ENCODE results near the gene MRPL2.
"Not testable (repeated sequence)": the region's sequence is repeated elsewhere in the genome, so short reads cannot be mapped to it uniquely, and the experiment has no call there.

Gene MRPL2

GRCh38 chr6:43053545-43054205 lies 5.6 kb downstream of the MRPL2 start, which contains the start of gene CUL7:
CUL7 (minus strand) TSS chr6:43053851; CDS start chr6:43052788, 1,063 bp downstream.
- DNase-seq (ENCODE audit: low spot score): peak; percentile 97

GRCh38 chr6:43052842-43053544 lies 6.2 kb downstream of the MRPL2 start:
- no peak for DNase-seq (ENCODE audit: low spot score)

- no peak for DNase-seq (ENCODE audit: low spot score)
Observed at GRCh38 chr6:43052225-43052841, 6.9 kb downstream of the MRPL2 start.

GRCh38 chr6:43050981-43051380 lies 8.3 kb downstream of the MRPL2 start:
- DNase-seq (ENCODE audit: low spot score): no peak

- DNase-seq (ENCODE audit: low spot score): no peak
Observed at GRCh38 chr6:43047998-43048397, 11.2 kb downstream of the MRPL2 start.

GRCh38 chr6:43045371-43045930 lies 13.8 kb downstream of the MRPL2 start:
- DNase-seq (ENCODE audit: low spot score): peak; percentile 53

GRCh38 chr6:43043310-43043709 lies 15.9 kb downstream of the MRPL2 start:
- no peak for DNase-seq (ENCODE audit: low spot score)

- not testable (repeated sequence) for DNase-seq (ENCODE audit: low spot score)
Observed at GRCh38 chr6:43041475-43041874, 17.8 kb downstream of the MRPL2 start.

- peak; percentile 62 for DNase-seq (ENCODE audit: low spot score)
Observed at GRCh38 chr6:43040542-43041257, 18.5 kb downstream of the MRPL2 start.

- no peak for DNase-seq (ENCODE audit: low spot score)
Observed at GRCh38 chr6:43038727-43039126, 20.5 kb downstream of the MRPL2 start.

GRCh38 chr6:43037706-43038105 lies 21.5 kb downstream of the MRPL2 start:
- DNase-seq (ENCODE audit: low spot score): no peak

GRCh38 chr6:43037197-43037596 lies 22.0 kb downstream of the MRPL2 start:
- no peak for DNase-seq (ENCODE audit: low spot score)

GRCh38 chr6:43036712-43037111 lies 22.5 kb downstream of the MRPL2 start:
- no peak for DNase-seq (ENCODE audit: low spot score)

- no peak for DNase-seq (ENCODE audit: low spot score)
Observed at GRCh38 chr6:43035495-43036194, 23.6 kb downstream of the MRPL2 start.

- DNase-seq (ENCODE audit: low spot score): no peak
Observed at GRCh38 chr6:43034190-43034525, 25.1 kb downstream of the MRPL2 start.

GRCh38 chr6:43033496-43034189 lies 25.6 kb downstream of the MRPL2 start:
- no peak for DNase-seq (ENCODE audit: low spot score)

GRCh38 chr6:43032326-43032725 lies 26.9 kb downstream of the MRPL2 start:
- DNase-seq (ENCODE audit: low spot score): no peak

GRCh38 chr6:43029120-43029519 lies 30.1 kb downstream of the MRPL2 start:
- DNase-seq (ENCODE audit: low spot score): no peak

GRCh38 chr6:43026365-43026764 lies 32.9 kb downstream of the MRPL2 start:
- DNase-seq (ENCODE audit: low spot score): no peak

GRCh38 chr6:43024436-43024835 lies 34.8 kb downstream of the MRPL2 start:
- no peak for DNase-seq (ENCODE audit: low spot score)

Data from cerebellar cortex (tissue), 1 donor.